ENCODE results near the gene EXOSC2. TPM values are rescaled to one million over a fixed set of nuclear protein-coding genes. Genes with fewer than 3 reads are reported as not detected.

Gene EXOSC2
- total and polyA plus RNA-seq, 2 of the 13 experiments (the other 11 are each of a cell fraction or from before 2014, with no cell fraction given): 27.5 to 63.8 TPM

DNA sequence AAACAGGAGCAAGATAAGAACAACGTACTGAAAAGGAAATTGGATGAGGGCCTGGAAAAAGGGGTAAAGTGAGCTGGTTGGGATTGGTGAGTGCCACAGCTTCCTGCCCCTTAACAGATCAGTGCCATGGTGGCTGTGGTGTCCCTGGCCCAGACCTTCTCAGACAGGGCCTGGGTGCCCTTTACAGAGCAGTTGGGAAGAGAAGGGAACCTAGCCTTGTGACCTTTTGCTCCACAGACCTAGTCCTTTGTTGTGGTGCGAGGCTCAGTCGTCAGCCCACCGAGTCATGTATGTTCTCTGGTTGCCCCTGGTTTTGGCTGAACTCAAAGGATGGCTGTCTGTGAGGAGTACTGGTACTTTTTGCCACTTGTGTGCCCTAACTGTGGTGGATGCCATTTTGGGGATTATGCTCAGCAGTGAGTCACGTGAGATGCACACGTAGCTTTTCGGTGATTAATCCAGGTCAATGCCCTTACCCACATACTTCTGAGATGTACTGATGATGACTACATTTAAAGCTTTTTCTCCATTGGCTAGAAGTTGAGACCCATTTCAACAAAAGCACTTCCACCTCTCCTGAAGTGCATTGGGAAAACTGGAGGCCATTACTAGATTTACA, 48.4 kb downstream of the EXOSC2 start:
- POLR2A ChIA-PET: no interaction called here
- Histone ChIP-seq H3K9me3 (ENCODE audit: low read length) (no peaks in the 10 kb centered on the region), H3K36me3 (replicated peaks in 1 of 2; ENCODE audit: control insufficient read depth in 1 of 2, insufficient read depth in 2 of 2, low read length in 2 of 2) (no peaks in the 10 kb centered on the region), H3K4me1 (ENCODE audit: insufficient read depth, low read length) (peaks cover 13% of the 10 kb centered on the region), H3K9ac (ENCODE audit: insufficient read depth, low read depth, low read length) (no peak overlapping the region), H2AFZ (ENCODE audit: low read length) (no peak overlapping the region), H3K4me3 (replicated peaks in 1 of 3; ENCODE audit: insufficient read depth in 1 of 3, low read depth in 2 of 3, low read length in 3 of 3) (no peak overlapping the region), H3K79me2 (ENCODE audit: insufficient read depth, low read length) (peaks cover 23% of the 10 kb centered on the region), H3K27me3 (ENCODE audit: control insufficient read depth in 1 of 2, insufficient read depth in 2 of 2, low read length in 2 of 2) (no peaks in the 10 kb centered on the region), H4K20me1 (ENCODE audit: insufficient read depth, low read length) (0 out of 2 replicates have a peak, but pooled peaks cover 2% of the 10 kb centered on the region), H3K27ac (ENCODE audit: extremely low read length, insufficient read depth, low read length) (no peak overlapping the region), H3K4me2 (ENCODE audit: low read depth, low read length) (no peak overlapping the region)
- in situ Hi-C loops (cut with HindIII; ENCODE audit: extremely low pct_ligation_motif_present, low pct_unique_long_range_greater_than_20kb): no loop called here
- ATAC-seq (no peak), FAIRE-seq (no peak), DNase-seq (ENCODE audit: low spot score) (no peak)
- BruUV-seq (replicated peaks): no TSS peak
- intact Hi-C loops (cut with micrococcal nuclease; ENCODE audit: unreplicated experiment): no loop called here
- CTCF ChIA-PET (ENCODE audit: low intra/inter-chr PET ratio, low total read pairs): no interaction called here
- WGBS (ENCODE audit: low lambda C conversion rate): 89% methylated on average over 4 of the region's 7 CpGs
- no peak for TF ChIP-seq ZNF33B (CRISPR knock-in tag; IDR thresholded peaks at IDR 0.05)
- TF ChIP-seq FOXA1 (IDR thresholded peaks at IDR 0.05): no peak
- no peak for TF ChIP-seq FOXA1 (CRISPR knock-in tag; IDR thresholded peaks at IDR 0.05)
- TF ChIP-seq, protein P1, sequence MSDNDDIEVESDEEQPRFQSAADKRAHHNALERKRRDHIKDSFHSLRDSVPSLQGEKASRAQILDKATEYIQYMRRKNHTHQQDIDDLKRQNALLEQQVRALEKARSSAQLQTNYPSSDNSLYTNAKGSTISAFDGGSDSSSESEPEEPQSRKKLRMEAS (IDR thresholded peaks at IDR 0.05): no peak
- TF ChIP-seq, protein P2, sequence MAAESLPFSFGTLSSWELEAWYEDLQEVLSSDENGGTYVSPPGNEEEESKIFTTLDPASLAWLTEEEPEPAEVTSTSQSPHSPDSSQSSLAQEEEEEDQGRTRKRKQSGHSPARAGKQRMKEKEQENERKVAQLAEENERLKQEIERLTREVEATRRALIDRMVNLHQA (CRISPR knock-in tag; IDR thresholded peaks at IDR 0.05): no peak
- no peak for TF ChIP-seq ZNF782 (CRISPR knock-in tag; IDR thresholded peaks at IDR 0.05; ENCODE audit: borderline replicate concordance)
- no peak for TF ChIP-seq ZNF431 (CRISPR knock-in tag; IDR thresholded peaks at IDR 0.05; ENCODE audit: borderline replicate concordance, low read depth)
- no peak for TF ChIP-seq ZNF296 (CRISPR knock-in tag; conservative IDR thresholded peaks at IDR 0.05)
- TF ChIP-seq SSRP1 (CRISPR knock-in tag; IDR thresholded peaks at IDR 0.05): no peak
- TF ChIP-seq SRF (IDR thresholded peaks at IDR 0.05; ENCODE audit: low read depth, low read length): no peak
- TF ChIP-seq THAP11 (CRISPR knock-in tag; IDR thresholded peaks at IDR 0.05): no peak
- TF ChIP-seq TBL1XR1 (IDR thresholded peaks at IDR 0.05; ENCODE audit: borderline replicate concordance, low read length, partially characterized antibody): no peak
- TF ChIP-seq, protein P3, sequence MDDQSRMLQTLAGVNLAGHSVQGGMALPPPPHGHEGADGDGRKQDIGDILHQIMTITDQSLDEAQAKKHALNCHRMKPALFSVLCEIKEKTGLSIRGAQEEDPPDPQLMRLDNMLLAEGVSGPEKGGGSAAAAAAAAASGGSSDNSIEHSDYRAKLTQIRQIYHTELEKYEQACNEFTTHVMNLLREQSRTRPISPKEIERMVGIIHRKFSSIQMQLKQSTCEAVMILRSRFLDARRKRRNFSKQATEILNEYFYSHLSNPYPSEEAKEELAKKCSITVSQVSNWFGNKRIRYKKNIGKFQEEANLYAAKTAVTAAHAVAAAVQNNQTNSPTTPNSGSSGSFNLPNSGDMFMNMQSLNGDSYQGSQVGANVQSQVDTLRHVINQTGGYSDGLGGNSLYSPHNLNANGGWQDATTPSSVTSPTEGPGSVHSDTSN (CRISPR knock-in tag; IDR thresholded peaks at IDR 0.05; ENCODE audit: borderline replicate concordance): no peak
- TF ChIP-seq ZNF546 (CRISPR knock-in tag; conservative IDR thresholded peaks at IDR 0.05): no peak
- TF ChIP-seq, protein P4, sequence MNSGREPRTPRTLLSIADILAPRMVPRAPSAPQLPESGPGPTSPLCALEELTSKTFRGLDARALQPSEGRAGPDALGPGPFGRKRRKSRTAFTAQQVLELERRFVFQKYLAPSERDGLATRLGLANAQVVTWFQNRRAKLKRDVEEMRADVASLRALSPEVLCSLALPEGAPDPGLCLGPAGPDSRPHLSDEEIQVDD (CRISPR knock-in tag; IDR thresholded peaks at IDR 0.05; ENCODE audit: borderline replicate concordance): no peak
- TF ChIP-seq JARID2 (CRISPR knock-in tag; IDR thresholded peaks at IDR 0.05; ENCODE audit: insufficient replicate concordance): no peak
- TF ChIP-seq HNRNPH1 (optimal IDR thresholded peaks at IDR 0.05; ENCODE audit: low read depth, low read length): no peak
- TF ChIP-seq NRL (CRISPR knock-in tag; IDR thresholded peaks at IDR 0.05; ENCODE audit: borderline replicate concordance): no peak
- no peak for TF ChIP-seq ZNF883 (CRISPR knock-in tag; IDR thresholded peaks at IDR 0.05; ENCODE audit: not compliant biosample characterization)
